Psoas muscle (tissue), 8 donors: ENCODE results near the gene IQSEC1. TPM values are rescaled to one million over a fixed set of nuclear protein-coding genes. Genes with fewer than 3 reads are reported as not detected.

Experiments used
- ATAC-seq, 4 donors: fragments of 200-7000 bp; cut with Tn5 transposase; one replicate each; pipeline ENCODE4 v1.9.1; 2020; ENCODE audit warnings: moderate library complexity in 3 of 4, mild to moderate bottlenecking in 2 of 4
- DNase-seq, 2 donors: peaks; one replicate each; pipeline ENCODE4 v3.0.0-alpha.2; 2020
- H3K27ac ChIP-seq: fragments of 200-600 bp; one replicate; pipeline ENCODE4 v1.8.0; 2022
- H3K27me3 ChIP-seq, 3 donors: fragments of 200-600 bp in 1 of 3; one replicate each; pipeline versions ENCODE4 v1.6.1 to v1.8.0; 2013 to 2022; ENCODE audit warnings: low read length in 2 of 3, mild to moderate bottlenecking in 2 of 3, moderate library complexity in 1 of 3; ENCODE audit not compliant: insufficient read depth in 3 of 3
- H3K36me3 ChIP-seq, 2 donors: fragments of 200-600 bp in 1 of 2; one replicate each; pipeline versions ENCODE4 v1.6.1 to v1.8.0; 2013 to 2022; ENCODE audit warnings: low read depth in 1 of 2, mild to moderate bottlenecking in 1 of 2, moderate library complexity in 1 of 2; ENCODE audit not compliant: insufficient read depth in 1 of 2
- H3K4me1 ChIP-seq: fragments of 200-600 bp; one replicate; pipeline ENCODE4 v1.8.0; 2022
- H3K4me3 ChIP-seq: fragments of 200-600 bp; one replicate; pipeline ENCODE4 v1.8.0; 2022; ENCODE audit warnings: mild to moderate bottlenecking
- H3K9me3 ChIP-seq: fragments of 200-600 bp; one replicate; pipeline ENCODE4 v1.8.0; 2022
- WGBS, 3 donors: extraction: QIAGEN DNeasy Blood & Tissue Kit; methylation state at CpG; one replicate each; pipeline versions ENCODE4 v1.1.6 to v1.1.7; 2013; 5-methylcytosine and 5-hydroxymethylcytosine counted together
- intact Hi-C, 2 donors: fragments of 100-400 bp; cut with DNase I; formaldehyde crosslinking; loops; one replicate each; pipeline versions ENCODE4 v1.11.0 to v1.14.2; 2022
- polyA plus RNA-seq, 3 donors: library from polyadenylated mRNA; stranded (reverse); fragments of 200-250 nt; gene quantifications; one replicate each; pipeline ENCODE4 v1.2.3, GENCODE V29; 2013
- total RNA-seq, 4 donors: library from RNA; stranded (reverse); fragmentation: NEBNext Ultra II Directional in 2 of 4; extraction: Animal tissue kit (Norgen Biotek cat#: 25700) in 2 of 4; gene quantifications; one replicate each; pipeline versions ENCODE4 v1.2.1 to v1.2.4, GENCODE V29; 2021 to 2023
- TF ChIP-seq, protein P1 (sequence below): fragments of 200-600 bp; IDR thresholded peaks from one replicate; pipeline ENCODE4 v1.8.0; 2022; ENCODE audit warnings: antibody characterized with exemption
- donor health status: healthy with polysubstance abuse.
- donor health status: DM: no; HTN: no; CAD: no; lungs with moderate emphysema.
- donor health status: Bipolar disorder and iron deficiency.
- donor health status: healthy.
- donor health status: DM: yes; HTN: yes; CAD: no.
- donor health status: DM: no; HTN: no; CAD: no.
- donor health status: DM: no; HTN: no; CAD: no.
- donor health status: DM: yes; HTN: yes; CAD: no.

The IQSEC1 gene
- total and polyA plus RNA-seq, 7 donors: 8.6 to 45.4 (median 28.0) TPM

GRCh38 chr3:12955651-12956315 lies 117.4 kb downstream of the IQSEC1 start:
- intact Hi-C loops: no loop called here
- peak in 1 of 2 donors; percentile 32 for DNase-seq
- 70 to 78% (median 75%) methylated on average over 12 to 14 of the region's 14 CpGs for WGBS, 3 donors

DNA sequence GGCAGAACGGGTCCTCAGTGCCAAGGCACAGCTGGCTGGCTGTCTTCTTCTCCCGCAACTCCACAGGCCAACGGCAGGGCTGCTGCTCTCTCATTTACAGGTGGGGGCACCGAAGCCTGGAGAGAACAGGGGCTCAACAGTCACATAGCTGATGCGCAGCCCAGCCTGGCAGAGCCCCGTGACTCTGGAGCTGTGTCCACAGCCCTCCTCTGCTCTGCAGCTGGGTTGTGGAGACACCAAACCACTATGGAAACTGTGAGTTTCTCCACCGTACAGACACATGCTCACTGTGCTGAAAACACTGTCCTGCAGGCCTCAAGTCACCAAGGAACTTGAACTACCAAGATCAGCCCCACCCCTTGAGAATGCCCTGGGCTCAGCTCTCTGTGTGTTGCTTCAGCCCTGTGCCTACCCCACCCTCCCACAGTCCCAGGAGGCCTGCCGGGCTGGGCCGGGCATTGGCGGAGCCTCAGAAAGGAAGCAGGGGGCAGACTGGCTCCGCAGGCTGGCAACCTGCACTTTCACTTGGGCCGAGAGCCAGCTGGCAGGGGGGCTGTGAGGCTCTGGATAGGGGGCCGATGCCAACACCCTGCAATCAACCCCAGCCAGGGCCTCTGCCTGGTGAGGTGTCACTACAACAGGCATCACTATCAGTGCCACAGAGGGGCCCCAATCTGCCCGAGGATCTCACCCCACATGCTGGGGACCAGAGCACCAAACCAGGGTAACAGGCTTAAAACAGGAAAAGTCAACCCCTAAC lies 118.2 kb downstream of the IQSEC1 start:
- WGBS, 3 donors: 13 to 23% (median 22%) methylated on average over 14 of the region's 14 CpGs
- DNase-seq (peak; percentile 82 to 96), ATAC-seq (peak; percentile 84 to 96 (median 96))
- Histone ChIP-seq H3K4me1 (peaks cover 97% of the 10 kb centered on the region), H3K36me3 (no peaks in the 10 kb centered on the region), H3K4me3 (peak overlapping the region; percentile 24), H3K9me3 (no peaks in the 10 kb centered on the region), H3K27ac (peak overlapping the region; percentile 78), H3K27me3 (no peaks in the 10 kb centered on the region)
- TF ChIP-seq, protein P1, sequence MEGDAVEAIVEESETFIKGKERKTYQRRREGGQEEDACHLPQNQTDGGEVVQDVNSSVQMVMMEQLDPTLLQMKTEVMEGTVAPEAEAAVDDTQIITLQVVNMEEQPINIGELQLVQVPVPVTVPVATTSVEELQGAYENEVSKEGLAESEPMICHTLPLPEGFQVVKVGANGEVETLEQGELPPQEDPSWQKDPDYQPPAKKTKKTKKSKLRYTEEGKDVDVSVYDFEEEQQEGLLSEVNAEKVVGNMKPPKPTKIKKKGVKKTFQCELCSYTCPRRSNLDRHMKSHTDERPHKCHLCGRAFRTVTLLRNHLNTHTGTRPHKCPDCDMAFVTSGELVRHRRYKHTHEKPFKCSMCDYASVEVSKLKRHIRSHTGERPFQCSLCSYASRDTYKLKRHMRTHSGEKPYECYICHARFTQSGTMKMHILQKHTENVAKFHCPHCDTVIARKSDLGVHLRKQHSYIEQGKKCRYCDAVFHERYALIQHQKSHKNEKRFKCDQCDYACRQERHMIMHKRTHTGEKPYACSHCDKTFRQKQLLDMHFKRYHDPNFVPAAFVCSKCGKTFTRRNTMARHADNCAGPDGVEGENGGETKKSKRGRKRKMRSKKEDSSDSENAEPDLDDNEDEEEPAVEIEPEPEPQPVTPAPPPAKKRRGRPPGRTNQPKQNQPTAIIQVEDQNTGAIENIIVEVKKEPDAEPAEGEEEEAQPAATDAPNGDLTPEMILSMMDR: peak; percentile 22
- intact Hi-C loops: no loop called here

More at GRCh38 chr3:12955651-12956315, 117.4 kb downstream of the IQSEC1 start:
- H3K36me3 ChIP-seq: no peaks in the 10 kb centered on the region
- H3K27ac ChIP-seq: peak overlapping the region; percentile 78
- peak in 1 of 4 donors; percentile 2 for ATAC-seq
- H3K9me3 ChIP-seq: no peaks in the 10 kb centered on the region
- H3K27me3 ChIP-seq: no peaks in the 10 kb centered on the region
- TF ChIP-seq, protein P1: no peak
- H3K4me1 ChIP-seq: peaks cover 96% of the 10 kb centered on the region
- no peak overlapping the region for H3K4me3 ChIP-seq

DNA sequence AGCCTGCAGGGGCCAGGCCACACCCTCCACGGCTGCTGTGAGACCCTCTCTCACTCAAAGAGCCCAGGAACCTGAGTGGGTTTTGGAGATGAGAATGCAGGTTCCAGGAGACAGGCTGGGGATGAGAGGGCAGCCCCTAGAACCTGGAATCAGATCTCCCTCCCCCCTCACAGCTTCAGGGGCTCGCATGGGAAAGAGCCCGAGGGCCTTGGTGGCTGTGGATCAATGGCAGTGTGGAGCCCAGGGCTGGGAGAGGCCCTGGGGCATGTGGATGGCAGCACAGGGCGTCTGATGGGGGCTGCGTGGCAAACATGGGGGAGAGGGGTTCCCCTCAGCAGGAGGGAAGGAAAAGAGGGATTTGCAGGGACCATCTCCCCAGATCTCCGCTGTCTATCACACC lies 119.0 kb downstream of the IQSEC1 start:
- intact Hi-C loops: no loop called here
- Histone ChIP-seq H3K4me1 (peaks cover 96% of the 10 kb centered on the region), H3K27me3 (no peaks in the 10 kb centered on the region), H3K27ac (peak overlapping the region; percentile 78), H3K36me3 (no peaks in the 10 kb centered on the region), H3K4me3 (no peak overlapping the region), H3K9me3 (no peaks in the 10 kb centered on the region)
- ATAC-seq: no peak
- TF ChIP-seq, protein P1: no peak
- 90 to 94% (median 93%) methylated on average over 6 of the region's 6 CpGs for WGBS, 3 donors
- peak in 1 of 2 donors; percentile 38 for DNase-seq

DNA sequence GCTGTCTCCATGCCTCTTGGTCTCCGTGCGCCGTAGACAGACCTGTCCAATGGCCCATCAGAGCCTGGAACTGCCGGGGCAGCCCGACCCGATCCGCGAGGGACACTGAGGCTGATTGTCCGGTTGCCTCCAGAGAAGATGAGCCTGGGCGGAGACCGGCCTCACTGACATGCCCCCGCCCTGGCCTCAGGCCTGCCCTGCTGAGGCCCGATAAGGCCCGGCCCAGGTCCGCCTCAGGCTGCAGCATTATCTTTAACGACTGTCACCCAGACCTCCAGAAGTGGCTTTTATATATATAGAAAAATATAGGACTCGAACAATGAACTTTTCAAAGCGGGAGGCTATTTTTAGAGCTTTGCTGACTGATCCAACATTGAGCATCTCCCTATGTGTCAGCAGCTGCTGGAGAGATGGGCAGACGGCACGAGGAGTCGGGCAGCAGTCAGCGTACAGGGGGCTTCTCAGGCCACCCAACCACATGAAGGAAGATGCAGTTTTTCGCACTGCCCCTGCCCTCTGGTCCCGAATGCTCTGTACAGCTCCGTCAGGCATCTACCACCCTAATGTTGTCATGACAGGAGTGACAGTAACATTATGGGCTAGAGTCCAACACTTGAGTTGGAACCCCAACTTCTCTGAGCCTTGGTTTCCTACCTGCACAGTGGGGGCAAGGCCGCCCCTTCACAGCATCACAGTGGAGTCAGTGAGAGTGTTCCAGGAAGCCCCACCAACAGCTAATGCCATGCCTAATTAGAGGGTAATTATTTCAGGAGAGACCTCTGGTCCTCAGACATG lies 119.8 kb downstream of the IQSEC1 start:
- no peak for ATAC-seq
- intact Hi-C loops: no loop called here
- H3K9me3 ChIP-seq: no peaks in the 10 kb centered on the region
- peaks cover 96% of the 10 kb centered on the region for H3K4me1 ChIP-seq
- no peak for DNase-seq
- H3K4me3 ChIP-seq: no peak overlapping the region
- H3K27me3 ChIP-seq: no peaks in the 10 kb centered on the region
- TF ChIP-seq, protein P1: no peak
- H3K27ac ChIP-seq: peak overlapping the region; percentile 78
- WGBS, 3 donors: 81 to 89% (median 84%) methylated on average over 26 of the region's 26 CpGs
- H3K36me3 ChIP-seq: no peaks in the 10 kb centered on the region
